Middle frontal gyrus (tissue), 1 donor: ENCODE measurements around the gene UBE2L3.
"Not testable (repeated sequence)": the region's sequence is repeated elsewhere in the genome, so short reads cannot be mapped to it uniquely, and the experiment has no call there.

Experiments
- DNase-seq: peaks from one replicate; pipeline ENCODE4 v3.0.0-alpha.2; 2015; ENCODE audit warnings: low spot score; ENCODE audit errors: extremely low spot score

Gene UBE2L3

GRCh38 chr22:21571679-21572078 lies 4.2 kb downstream of the UBE2L3 start:
- no peak for DNase-seq

GRCh38 chr22:21573293-21573734 lies 5.8 kb downstream of the UBE2L3 start:
- DNase-seq: no peak

- DNase-seq: no peak
These were observed 6.4 kb downstream of the UBE2L3 start for GRCh38 chr22:21573750-21574494.

GRCh38 chr22:21579474-21579851 lies 11.9 kb downstream of the UBE2L3 start:
- no peak for DNase-seq

GRCh38 chr22:21580623-21581007 lies 13.1 kb downstream of the UBE2L3 start:
- not testable (repeated sequence) for DNase-seq

GRCh38 chr22:21581009-21581713 lies 13.6 kb downstream of the UBE2L3 start:
- not testable (repeated sequence) for DNase-seq

GRCh38 chr22:21582801-21583740 lies 15.6 kb downstream of the UBE2L3 start:
- no peak for DNase-seq

GRCh38 chr22:21585389-21585788 lies 17.9 kb downstream of the UBE2L3 start:
- DNase-seq: no peak

- peak; percentile 27 for DNase-seq
These were observed 20.5 kb downstream of the UBE2L3 start for GRCh38 chr22:21587803-21588611.

GRCh38 chr22:21589396-21589795 lies 21.9 kb downstream of the UBE2L3 start:
- DNase-seq: no peak

- DNase-seq: peak; percentile 22
These were observed 23.5 kb downstream of the UBE2L3 start for GRCh38 chr22:21590809-21591641.

- DNase-seq: no peak
These were observed 24.2 kb downstream of the UBE2L3 start for GRCh38 chr22:21591695-21592094.

GRCh38 chr22:21592422-21592821 lies 24.9 kb downstream of the UBE2L3 start:
- DNase-seq: no peak

GRCh38 chr22:21593406-21594232 lies 26.1 kb downstream of the UBE2L3 start:
- DNase-seq: no peak

- no peak for DNase-seq
These were observed 27.4 kb downstream of the UBE2L3 start for GRCh38 chr22:21594865-21595452.

GRCh38 chr22:21596356-21597135 lies 29.0 kb downstream of the UBE2L3 start:
- DNase-seq: not testable (repeated sequence)

GRCh38 chr22:21598302-21598701 lies 30.8 kb downstream of the UBE2L3 start:
- no peak for DNase-seq
